Renal cortex interstitium (tissue), 11 donors: ENCODE data around the gene KCTD17. TPM values are rescaled to one million over a fixed set of nuclear protein-coding genes. Genes with fewer than 3 reads are reported as not detected.
"Not testable (repeated sequence)": the region's sequence is repeated elsewhere in the genome, so short reads cannot be mapped to it uniquely, and the experiment has no call there.

Source experiments
- DNase-seq, 11 donors: peaks; one replicate each; pipeline ENCODE4 v3.0.0-alpha.2; 2013; ENCODE audit warnings: low read depth in 9 of 11, low spot score in 4 of 11; ENCODE audit errors: extremely low read depth in 1 of 11
- polyA plus RNA-seq, 3 donors: library from polyadenylated mRNA; unstranded; fragments of 120-200 nt; gene quantifications; one replicate each; pipeline ENCODE4 v1.2.1, GENCODE V29; 2013; ENCODE audit not compliant: insufficient read length in 3 of 3

KCTD17 gene
- polyA plus RNA-seq, 3 donors, result 20.4 to 34.3 (median 30.7) TPM

- DNase-seq, result no peak
Measured at GRCh38 chr22:37067428-37067827, 15.9 kb downstream of the KCTD17 start.

GRCh38 chr22:37068859-37069258 lies 17.3 kb downstream of the KCTD17 start:
- DNase-seq, result peak in 1 of 11 donors; percentile 16

- no peak for DNase-seq
Measured at GRCh38 chr22:37069319-37069718, 17.8 kb downstream of the KCTD17 start.

GRCh38 chr22:37069719-37070118 lies 18.2 kb downstream of the KCTD17 start:
- no peak for DNase-seq

GRCh38 chr22:37070334-37070733 lies 18.8 kb downstream of the KCTD17 start:
- DNase-seq, result no peak

GRCh38 chr22:37070744-37071143 lies 19.2 kb downstream of the KCTD17 start:
- no peak for DNase-seq

GRCh38 chr22:37071850-37072592 lies 20.5 kb downstream of the KCTD17 start:
- DNase-seq, result not testable (repeated sequence)

GRCh38 chr22:37072673-37073072 lies 21.1 kb downstream of the KCTD17 start:
- no peak for DNase-seq

- no peak for DNase-seq
Measured at GRCh38 chr22:37074537-37074936, 23.0 kb downstream of the KCTD17 start.

GRCh38 chr22:37075046-37075445 lies 23.5 kb downstream of the KCTD17 start:
- no peak for DNase-seq

GRCh38 chr22:37075822-37076433 lies 24.4 kb downstream of the KCTD17 start:
- no peak for DNase-seq

- peak in 5 of 11 donors; percentile 10 to 51 (median 44) for DNase-seq
Measured at GRCh38 chr22:37077802-37078448, 26.4 kb downstream of the KCTD17 start.

GRCh38 chr22:37079158-37079557 lies 27.6 kb downstream of the KCTD17 start:
- no peak for DNase-seq

GRCh38 chr22:37079668-37080171 lies 28.2 kb downstream of the KCTD17 start:
- DNase-seq, result no peak

GRCh38 chr22:37080438-37080837 lies 28.9 kb downstream of the KCTD17 start:
- no peak for DNase-seq

- DNase-seq, result no peak
Measured at GRCh38 chr22:37080838-37081237, 29.3 kb downstream of the KCTD17 start.

- DNase-seq, result no peak
Measured at GRCh38 chr22:37082251-37082873, 30.8 kb downstream of the KCTD17 start.

GRCh38 chr22:37083914-37084313 lies 32.4 kb downstream of the KCTD17 start:
- DNase-seq, result no peak

GRCh38 chr22:37084385-37084784 lies 32.8 kb downstream of the KCTD17 start:
- DNase-seq, result no peak

- no peak for DNase-seq
Measured at GRCh38 chr22:37086184-37086583, 34.6 kb downstream of the KCTD17 start.
